HEK293 (cell line): ENCODE data around the gene MIS18A.

Source experiments
- CTCF ChIA-PET: fragments of 350-600 bp; formaldehyde crosslinking; extraction: SDS; loops from one replicate; lab custom pipeline; 2021; ENCODE audit warnings: antibody characterized with exemption; lab: Yijun Ruan, JAX
- POLR2A ChIA-PET: fragments of 300-600 bp; formaldehyde crosslinking; extraction: SDS; loops from one replicate; lab custom pipeline; 2020; ENCODE audit warnings: antibody characterized with exemption, inconsistent platforms; lab: Yijun Ruan, JAX
- H3K27ac ChIP-seq: fragments of 200-500 bp; sonication (Bioruptor generic); 2 replicates; pipeline ENCODE4 v1.5.1; 2014; ENCODE audit warnings: low read depth, low read length, control low read depth, inconsistent platforms; ENCODE audit errors: extremely low read depth
- H3K36me3 ChIP-seq, 2 experiments: fragments of 200-500 bp in 1 of 2; sonication (Bioruptor generic) in 1 of 2; 1 replicate in 1 of 2; 2 replicates in 1 of 2; pipeline ENCODE4 v1.5.1; 2014 to 2017; ENCODE audit warnings: inconsistent platforms in 2 of 2, low read length in 2 of 2; ENCODE audit not compliant: control insufficient read depth in 2 of 2, insufficient read depth in 1 of 2
- H3K4me1 ChIP-seq: fragments of 200-500 bp; sonication (Bioruptor generic); 2 replicates; pipeline ENCODE4 v1.5.1; 2014; ENCODE audit warnings: mild to moderate bottlenecking, low read length, inconsistent platforms; ENCODE audit not compliant: control insufficient read depth, insufficient read depth
- H3K4me3 ChIP-seq: 2 replicates; pipeline ENCODE4 v1.5.1; 2011; ENCODE audit warnings: low read depth, mild to moderate bottlenecking, control low read depth, low read length, moderate library complexity
- H3K9me3 ChIP-seq: fragments of 200-500 bp; sonication (Bioruptor generic); 2 replicates; pipeline ENCODE4 v1.5.1; 2014; ENCODE audit warnings: low read depth, low read length, inconsistent platforms; ENCODE audit not compliant: control insufficient read depth, insufficient read depth
- MYNN ChIP-seq: fragments of 450-650 bp; formaldehyde crosslinking; IDR thresholded peaks from 2 replicates; pipeline ENCODE4 v1.5.1; 2016; ENCODE audit warnings: missing biosample characterization, missing genetic modification characterization, borderline replicate concordance
- PATZ1 ChIP-seq: fragments of 450-650 bp; formaldehyde crosslinking; IDR thresholded peaks from 2 replicates; pipeline ENCODE4 v1.5.1; 2016; ENCODE audit warnings: missing biosample characterization, missing genetic modification characterization
- PBX3 ChIP-seq: sonication (generic); formaldehyde crosslinking; IDR thresholded peaks from 2 replicates; pipeline ENCODE4 v1.8.1; 2022; ENCODE audit warnings: mild to moderate bottlenecking, moderate library complexity, missing genetic modification reagents
- ZEB2 ChIP-seq: fragments of 450-650 bp; formaldehyde crosslinking; IDR thresholded peaks from 2 replicates; pipeline ENCODE4 v1.5.1; 2016; ENCODE audit warnings: missing biosample characterization, missing genetic modification characterization
- ZIC2 ChIP-seq: fragments of 450-650 bp; formaldehyde crosslinking; IDR thresholded peaks from 2 replicates; pipeline ENCODE4 v1.5.1; 2016; ENCODE audit warnings: missing biosample characterization, missing genetic modification characterization
- ZNF423 ChIP-seq: fragments of 450-650 bp; formaldehyde crosslinking; IDR thresholded peaks from 2 replicates; pipeline ENCODE4 v1.5.1; 2016; ENCODE audit warnings: missing biosample characterization, missing genetic modification characterization
- ZNF518A ChIP-seq: fragments of 450-650 bp; formaldehyde crosslinking; conservative IDR thresholded peaks from 2 replicates; pipeline ENCODE4 v1.5.1; 2016; ENCODE audit warnings: low read depth, missing biosample characterization, missing genetic modification characterization
- ZNF660 ChIP-seq: fragments of 450-650 bp; IDR thresholded peaks from 2 replicates; pipeline ENCODE4 v1.5.1; 2018; ENCODE audit warnings: missing biosample characterization, mild to moderate bottlenecking, missing genetic modification characterization
- ZNF664 ChIP-seq: fragments of 450-650 bp; formaldehyde crosslinking; IDR thresholded peaks from 2 replicates; pipeline ENCODE4 v1.5.1; 2016; ENCODE audit warnings: missing biosample characterization, missing genetic modification characterization
- ZNF677 ChIP-seq: fragments of 450-650 bp; IDR thresholded peaks from 2 replicates; pipeline ENCODE4 v1.5.0; 2018; ENCODE audit warnings: missing biosample characterization, mild to moderate bottlenecking, missing genetic modification characterization, moderate library complexity
- ZSCAN18 ChIP-seq: fragments of 450-650 bp; formaldehyde crosslinking; IDR thresholded peaks from 2 replicates; pipeline ENCODE4 v1.5.1; 2016; ENCODE audit warnings: missing biosample characterization, missing genetic modification characterization

Gene MIS18A

GRCh38 chr21:32308696-32309095, 29.8 kb upstream of the MIS18A start (continued):
- no peak for TF ChIP-seq ZNF518A (tag by site-specific recombination)
- TF ChIP-seq ZSCAN18 (tag by site-specific recombination), result no peak
- TF ChIP-seq, all 188 proteins: peak for 0

GRCh38 chr21:32307706-32308105, 28.9 kb upstream of the MIS18A start:
- peaks cover 4 to 29% of the 10 kb centered on the region in 2 experiments; a peak in 2 of 3 replicates for H3K36me3 ChIP-seq
- no peaks in the 10 kb centered on the region for H3K9me3 ChIP-seq
- TF ChIP-seq PATZ1 (no peak), ZNF660 (tag by site-specific recombination) (no peak), ZNF664 (tag by site-specific recombination) (peak; percentile 56), ZNF677 (tag by site-specific recombination) (no peak), ZEB2 (tag by site-specific recombination) (0 out of 2 replicates have a peak, but pooled peaks have one; percentile 25)
- H3K4me1 ChIP-seq, result no peaks in the 10 kb centered on the region
- H3K4me3 ChIP-seq, result no peak overlapping the region
- ChIA-PET CTCF (no interaction called here), POLR2A (no interaction called here)
- no peak overlapping the region for H3K27ac ChIP-seq

GRCh38 chr21:32306021-32306780, 27.4 kb upstream of the MIS18A start:
- CTCF ChIA-PET, result interaction anchor here (0.7 kb wide), 2 partner anchors 140 to 152 kb away, joined by 3 read pairs; no protein-coding TSS in a partner anchor
- H3K9me3 ChIP-seq, result no peaks in the 10 kb centered on the region
- peaks cover 4 to 22% of the 10 kb centered on the region in 2 experiments; a peak in 2 of 3 replicates for H3K36me3 ChIP-seq
- H3K4me1 ChIP-seq, result no peaks in the 10 kb centered on the region
- no peak overlapping the region for H3K4me3 ChIP-seq
- H3K27ac ChIP-seq, result no peak overlapping the region
- POLR2A ChIA-PET, result interaction anchor here (0.6 kb wide), 1 partner anchor 26 kb away, joined by 3 read pairs; no protein-coding TSS in a partner anchor
- TF ChIP-seq MYNN (tag by site-specific recombination) (no peak), ZNF423 (tag by site-specific recombination) (no peak), ZNF677 (tag by site-specific recombination) (no peak), PBX3 (no peak), ZIC2 (peak; percentile 59; the same call in 1 of the 2 replicates)
